ENCODE results near the gene C18orf63. TPM values are rescaled to one million over a fixed set of nuclear protein-coding genes. Genes with fewer than 3 reads are reported as not detected.

The C18orf63 gene
- total RNA-seq, 1 donor from 2014 or later, result not detected

Other genes with a start within 250 kb of the C18orf63 start
- 2.2 TPM for gene FBXO15, start 168.0 kb upstream of the C18orf63 start, total RNA-seq
- gene TIMM21, start 167.3 kb upstream of the C18orf63 start, total RNA-seq, result 36.0 TPM
- gene CYB5A, start 23.9 kb upstream of the C18orf63 start, total RNA-seq, result 397 TPM
- not detected for gene DIPK1C, start 141.5 kb downstream of the C18orf63 start, total RNA-seq
- gene CNDP2, start 180.5 kb downstream of the C18orf63 start, total RNA-seq, result 344 TPM
- 0.31 TPM for gene CNDP1, start 218.7 kb downstream of the C18orf63 start, total RNA-seq